ENCODE measurements around the gene PSD2.

PSD2 gene

GRCh38 chr5:139763930-139764791 is 31.4 kb upstream of the PSD2 start:
- no peak for DNase-seq

- no peak for DNase-seq
Measured at GRCh38 chr5:139764886-139765408, 30.7 kb upstream of the PSD2 start.

- DNase-seq = peak; percentile 60
Measured at GRCh38 chr5:139765409-139766217, 30.0 kb upstream of the PSD2 start.

- no peak for DNase-seq
Measured at GRCh38 chr5:139767960-139768359, 27.6 kb upstream of the PSD2 start.

GRCh38 chr5:139768807-139769465 is 26.7 kb upstream of the PSD2 start:
- no peak for DNase-seq

GRCh38 chr5:139769477-139769876 is 26.1 kb upstream of the PSD2 start:
- no peak for DNase-seq

- no peak for DNase-seq
Measured at GRCh38 chr5:139770722-139771121, 24.9 kb upstream of the PSD2 start.

- DNase-seq = no peak
Measured at GRCh38 chr5:139772089-139772791, 23.4 kb upstream of the PSD2 start.

- no peak for DNase-seq
Measured at GRCh38 chr5:139772927-139773690, 22.5 kb upstream of the PSD2 start.

- no peak for DNase-seq
Measured at GRCh38 chr5:139774980-139775661, 20.5 kb upstream of the PSD2 start.

GRCh38 chr5:139775872-139776271 is 19.7 kb upstream of the PSD2 start:
- no peak for DNase-seq

GRCh38 chr5:139776861-139777260 is 18.7 kb upstream of the PSD2 start:
- DNase-seq = no peak

GRCh38 chr5:139783436-139783965 is 12.1 kb upstream of the PSD2 start:
- no peak for DNase-seq

- no peak for DNase-seq
Measured at GRCh38 chr5:139784488-139784887, 11.1 kb upstream of the PSD2 start.

GRCh38 chr5:139787257-139787567 is 8.4 kb upstream of the PSD2 start:
- no peak for DNase-seq

- peak; percentile 59 for DNase-seq
Measured at GRCh38 chr5:139787568-139788293, 7.9 kb upstream of the PSD2 start.

- no peak for DNase-seq
Measured at GRCh38 chr5:139788294-139788910, 7.2 kb upstream of the PSD2 start.

- DNase-seq = no peak
Measured at GRCh38 chr5:139789116-139789844, 6.3 kb upstream of the PSD2 start.

GRCh38 chr5:139789845-139790189 is 5.8 kb upstream of the PSD2 start:
- no peak for DNase-seq

Data from NCI-H526 treated with DMSO at 0.1 percent for 48 hours (cell line).